Nephron (organoid): ENCODE measurements around the gene VIPR1.

Source experiments
- H3K27ac Mint-ChIP-seq, 3 experiments: 2 replicates each; pipeline ENCODE4 v1.8.0; 2020; ENCODE audit warnings: mixed read lengths in 3 of 3, mild to moderate bottlenecking in 2 of 3, moderate library complexity in 1 of 3
- H3K27me3 Mint-ChIP-seq: 2 replicates; pipeline ENCODE4 v1.8.0; 2021; ENCODE audit warnings: low read depth, mild to moderate bottlenecking, moderate library complexity, mixed read lengths
- H3K36me3 Mint-ChIP-seq: 2 replicates; pipeline ENCODE4 v1.8.0; 2020; ENCODE audit warnings: low read depth, mixed read lengths
- H3K4me1 Mint-ChIP-seq: 2 replicates; pipeline ENCODE4 v1.8.0; 2020; ENCODE audit warnings: mixed read lengths
- H3K4me3 Mint-ChIP-seq, 3 experiments: 2 replicates each; pipeline ENCODE4 v1.8.0; 2020; ENCODE audit warnings: mild to moderate bottlenecking in 3 of 3, mixed read lengths in 3 of 3, moderate library complexity in 2 of 3
- H3K9me3 Mint-ChIP-seq: 2 replicates; pipeline ENCODE4 v1.8.0; 2020; ENCODE audit warnings: mixed read lengths
- CTCF ChIP-seq, 3 experiments: fragments of 200-600 bp; sonication (generic); IDR thresholded peaks; one replicate each; pipeline ENCODE4 v1.5.0; 2021; ENCODE audit warnings: antibody characterized with exemption in 3 of 3; ENCODE audit not compliant: unreplicated experiment in 3 of 3

VIPR1 gene

GRCh38 chr3:42537350-42537749 lies 34.9 kb downstream of the VIPR1 start:
- Mint-ChIP-seq H3K36me3 (no peaks in the 10 kb centered on the region), H3K27ac (no peak overlapping the region), H3K27me3 (peaks cover 7% of the 10 kb centered on the region)

GRCh38 chr3:42539871-42540714 lies 37.6 kb downstream of the VIPR1 start:
- H3K9me3 Mint-ChIP-seq = no peaks in the 10 kb centered on the region
- H3K36me3 Mint-ChIP-seq = no peaks in the 10 kb centered on the region
- H3K27me3 Mint-ChIP-seq = peaks cover 5% of the 10 kb centered on the region
- H3K4me3 Mint-ChIP-seq = no peak overlapping the region
- H3K27ac Mint-ChIP-seq = no peak overlapping the region
- no peaks in the 10 kb centered on the region for H3K4me1 Mint-ChIP-seq
- TF ChIP-seq CTCF (IDR thresholded peaks at IDR 0.05; ENCODE audit: unreplicated experiment in 3 of 3) = peak; percentile 49 to 61 (median 57)

More at GRCh38 chr3:42537350-42537749, 34.9 kb downstream of the VIPR1 start:
- Mint-ChIP-seq H3K4me1 (no peaks in the 10 kb centered on the region), H3K4me3 (no peak overlapping the region), H3K9me3 (no peaks in the 10 kb centered on the region)
- TF ChIP-seq CTCF (IDR thresholded peaks at IDR 0.05; ENCODE audit: unreplicated experiment in 3 of 3) = no peak

- Mint-ChIP-seq H3K4me3 (no peak overlapping the region), H3K27me3 (peaks cover 5% of the 10 kb centered on the region), H3K9me3 (no peaks in the 10 kb centered on the region), H3K36me3 (no peaks in the 10 kb centered on the region), H3K4me1 (no peaks in the 10 kb centered on the region), H3K27ac (no peak overlapping the region)
- no peak for TF ChIP-seq CTCF (IDR thresholded peaks at IDR 0.05; ENCODE audit: unreplicated experiment in 3 of 3)
Measured at GRCh38 chr3:42541079-42541478, 38.6 kb downstream of the VIPR1 start.

GRCh38 chr3:42544492-42545283 lies 42.2 kb downstream of the VIPR1 start:
- no peak for TF ChIP-seq CTCF (IDR thresholded peaks at IDR 0.05; ENCODE audit: unreplicated experiment in 3 of 3)
- H3K9me3 Mint-ChIP-seq = no peaks in the 10 kb centered on the region
- H3K36me3 Mint-ChIP-seq = peaks cover 8% of the 10 kb centered on the region
- no peak overlapping the region for H3K27ac Mint-ChIP-seq
- no peaks in the 10 kb centered on the region for H3K4me1 Mint-ChIP-seq
- H3K27me3 Mint-ChIP-seq = no peaks in the 10 kb centered on the region
- H3K4me3 Mint-ChIP-seq = no peak overlapping the region

- H3K4me3 Mint-ChIP-seq = no peak overlapping the region
- H3K9me3 Mint-ChIP-seq = no peaks in the 10 kb centered on the region
- H3K27me3 Mint-ChIP-seq = no peaks in the 10 kb centered on the region
- H3K27ac Mint-ChIP-seq = no peak overlapping the region
- peaks cover 14% of the 10 kb centered on the region for H3K36me3 Mint-ChIP-seq
- no peaks in the 10 kb centered on the region for H3K4me1 Mint-ChIP-seq
- no peak for TF ChIP-seq CTCF (IDR thresholded peaks at IDR 0.05; ENCODE audit: unreplicated experiment in 3 of 3)
Measured at GRCh38 chr3:42545284-42545900, 42.9 kb downstream of the VIPR1 start.
